OCI-LY7 (cell line): ENCODE results near the gene CHN2.

Experiments
- CTCF ChIP-seq: fragments of 200-600 bp; sonication (generic); conservative IDR thresholded peaks from 2 replicates; pipeline ENCODE4 v1.5.1; 2014; ENCODE audit warnings: mild to moderate bottlenecking, antibody characterized with exemption, low read length, moderate library complexity, mixed read lengths
- EZH2phosphoT487 ChIP-seq: fragments of 200-600 bp; sonication (generic); IDR thresholded peaks from 2 replicates; pipeline ENCODE4 v1.6.1; 2018; ENCODE audit warnings: low read depth, borderline replicate concordance, mild to moderate bottlenecking, mixed run types, antibody characterized with exemption, low read length, moderate library complexity, mixed read lengths

GRCh38 chr7:29306319-29306991, 111.9 kb downstream of the CHN2 start:
- TF ChIP-seq CTCF (no peak), EZH2phosphoT487 (no peak)
